Measurements from ENCODE around the gene FAF2. TPM values are rescaled to one million over a fixed set of nuclear protein-coding genes. Genes with fewer than 3 reads are reported as not detected.
A peak's percentile ranks its signal among the peaks of the same experiment; 100 is the strongest.

Gene FAF2
- total RNA-seq, 1 donor from 2014 or later, result 32.3 TPM

- no peaks in the 10 kb centered on the region for H3K9me3 Mint-ChIP-seq
- peaks cover 29% of the 10 kb centered on the region for H3F3A ChIP-seq (ENCODE audit: low read depth)
- H3K36me3 ChIP-seq, result no peaks in the 10 kb centered on the region
- H3K27me3 ChIP-seq, result peaks cover 18% of the 10 kb centered on the region
- peak overlapping the region; percentile 72 for H3K4me2 ChIP-seq
- H3K9me3 ChIP-seq (ENCODE audit: low read depth), result no peaks in the 10 kb centered on the region
- H3K27ac Mint-ChIP-seq, result peak overlapping the region; percentile 98
- peak overlapping the region; percentile 72 for H3K4me3 ChIP-seq
- peak; percentile 31 for DNase-seq (ENCODE audit: low spot score)
- H3K4me3 Mint-ChIP-seq, result peak overlapping the region; percentile 99
- TF ChIP-seq CTCF (IDR thresholded peaks at IDR 0.05) (peak; percentile 30), EZH2phosphoT487 (IDR thresholded peaks at IDR 0.05) (no peak)
- H3K9ac ChIP-seq, result no peak overlapping the region
- peak overlapping the region; percentile 32 for H3K27ac ChIP-seq
- peaks cover 51% of the 10 kb centered on the region for H3K4me1 Mint-ChIP-seq
- peaks cover 30% of the 10 kb centered on the region for H3K4me1 ChIP-seq
- peaks cover 15% of the 10 kb centered on the region for H3K27me3 Mint-ChIP-seq (ENCODE audit: insufficient read depth, low read depth)
- H4K20me1 ChIP-seq (ENCODE audit: low read depth), result peaks cover 27% of the 10 kb centered on the region
- H3K79me2 ChIP-seq (ENCODE audit: low read depth), result peaks cover 36% of the 10 kb centered on the region
- peaks cover 5% of the 10 kb centered on the region for H3K36me3 Mint-ChIP-seq
- H2AFZ ChIP-seq (replicated peaks), result peak overlapping the region; percentile 19
These were observed 90.2 kb downstream of the FAF2 start for GRCh38 chr5:176538230-176538988.

- Histone ChIP-seq H3K4me3 (no peak overlapping the region), H3K4me1 (peaks cover 31% of the 10 kb centered on the region), H3K9ac (no peak overlapping the region), H2AFZ (replicated peaks) (no peak overlapping the region), H3K9me3 (ENCODE audit: low read depth) (no peaks in the 10 kb centered on the region), H3F3A (ENCODE audit: low read depth) (peaks cover 29% of the 10 kb centered on the region), H3K79me2 (ENCODE audit: low read depth) (peaks cover 30% of the 10 kb centered on the region), H4K20me1 (ENCODE audit: low read depth) (peaks cover 21% of the 10 kb centered on the region), H3K36me3 (no peaks in the 10 kb centered on the region), H3K27ac (no peak overlapping the region), H3K27me3 (peaks cover 24% of the 10 kb centered on the region), H3K4me2 (no peak overlapping the region)
- peaks cover 49% of the 10 kb centered on the region for H3K4me1 Mint-ChIP-seq
- no peak overlapping the region for H3K27ac Mint-ChIP-seq
- no peak for DNase-seq (ENCODE audit: low spot score)
- TF ChIP-seq EZH2 (IDR thresholded peaks at IDR 0.05) (no peak), EZH2phosphoT487 (IDR thresholded peaks at IDR 0.05) (no peak), CTCF (IDR thresholded peaks at IDR 0.05) (no peak)
- H3K9me3 Mint-ChIP-seq, result no peaks in the 10 kb centered on the region
- no peak overlapping the region for H3K4me3 Mint-ChIP-seq
- peaks cover 5% of the 10 kb centered on the region for H3K36me3 Mint-ChIP-seq
- H3K27me3 Mint-ChIP-seq (ENCODE audit: insufficient read depth, low read depth), result peaks cover 15% of the 10 kb centered on the region
These were observed 90.8 kb downstream of the FAF2 start for GRCh38 chr5:176538989-176539384.

- H3K4me2 ChIP-seq, result no peak overlapping the region
- H3K27ac ChIP-seq, result no peak overlapping the region
- no peaks in the 10 kb centered on the region for H3K9me3 Mint-ChIP-seq
- peaks cover 26% of the 10 kb centered on the region for H3K27me3 Mint-ChIP-seq (ENCODE audit: insufficient read depth, low read depth)
- peaks cover 15% of the 10 kb centered on the region for H3K79me2 ChIP-seq (ENCODE audit: low read depth)
- peaks cover 39% of the 10 kb centered on the region for H3K27me3 ChIP-seq
- H3K27ac Mint-ChIP-seq, result no peak overlapping the region
- peaks cover 24% of the 10 kb centered on the region for H3K4me1 ChIP-seq
- no peak for TF ChIP-seq EZH2 (IDR thresholded peaks at IDR 0.05)
- TF ChIP-seq EZH2phosphoT487 (IDR thresholded peaks at IDR 0.05), result no peak
- TF ChIP-seq CTCF (IDR thresholded peaks at IDR 0.05), result no peak
- H3K36me3 ChIP-seq, result no peaks in the 10 kb centered on the region
- peaks cover 29% of the 10 kb centered on the region for H3F3A ChIP-seq (ENCODE audit: low read depth)
- H3K4me3 ChIP-seq, result no peak overlapping the region
- H3K36me3 Mint-ChIP-seq, result peaks cover 2% of the 10 kb centered on the region
- DNase-seq (ENCODE audit: low spot score), result no peak
- peak overlapping the region; percentile 52 for H3K4me3 Mint-ChIP-seq
- no peak overlapping the region for H2AFZ ChIP-seq (replicated peaks)
- no peak overlapping the region for H3K9ac ChIP-seq
- H3K9me3 ChIP-seq (ENCODE audit: low read depth), result no peaks in the 10 kb centered on the region
- peaks cover 42% of the 10 kb centered on the region for H3K4me1 Mint-ChIP-seq
- H4K20me1 ChIP-seq (ENCODE audit: low read depth), result peaks cover 6% of the 10 kb centered on the region
These were observed 92.3 kb downstream of the FAF2 start for GRCh38 chr5:176540476-176540899.

All from neural progenitor cell (in vitro differentiated cells).